Measurements from ENCODE around the gene JMJD8. TPM values are rescaled to one million over a fixed set of nuclear protein-coding genes. Genes with fewer than 3 reads are reported as not detected.

Gene JMJD8
- total RNA-seq, 2 experiments from 2014 or later: 22.0 to 23.6 TPM

- ATAC-seq (ENCODE audit: poor library complexity): peak; percentile 54
- ChIA-PET CTCF (interaction anchor here (1.0 to 1.5 kb wide), 4 partner anchors 11 to 110 kb away, joined by 3 to 6 read pairs (median 4); partner anchors contain the start of genes CAPN15 and WDR90), POLR2A (interaction anchor here (0.8 to 3.0 kb wide), 17 partner anchors 10 to 1145 kb away, joined by 3 to 18 read pairs (median 4); partner anchors contain the start of genes CAPN15, CHTF18, JMJD8 and NUBP2)
- intact Hi-C loops (cut with DNase I, micrococcal nuclease): loop anchor here in 1 of 2 experiments (2.0 kb wide), 1 partner anchor 49 kb away; no protein-coding TSS in a partner anchor
- peak overlapping the region; percentile 82 to 86 for H3K27ac ChIP-seq (ENCODE audit: low read depth in 1 of 2, low read length in 2 of 2)
- H3K36me3 Mint-ChIP-seq (ENCODE audit: low read depth): peaks cover 9% of the 10 kb centered on the region
- H3K9me3 ChIP-seq (ENCODE audit: control insufficient read depth in 1 of 2, insufficient read depth in 1 of 2, low read length in 2 of 2): peaks cover 0 to 10% of the 10 kb centered on the region in 2 experiments
- H3K36me3 ChIP-seq (ENCODE audit: insufficient read depth, low read length): no peaks in the 10 kb centered on the region
- DNase-seq: peak in 13 of 14 experiments; percentile 79 to 94 (median 88)
- H3K27me3 ChIP-seq (ENCODE audit: control insufficient read depth in 1 of 2, insufficient read depth in 2 of 2, low read length in 2 of 2): no peaks in the 10 kb centered on the region
- peak overlapping the region; percentile 100 for H3K27ac Mint-ChIP-seq
- peaks cover 40% of the 10 kb centered on the region for H3K4me1 ChIP-seq (ENCODE audit: insufficient read depth, low read length)
- peaks cover 6% of the 10 kb centered on the region for H3K27me3 Mint-ChIP-seq
- peak overlapping the region; percentile 99 for H3K4me3 Mint-ChIP-seq
- TF ChIP-seq, protein P1, sequence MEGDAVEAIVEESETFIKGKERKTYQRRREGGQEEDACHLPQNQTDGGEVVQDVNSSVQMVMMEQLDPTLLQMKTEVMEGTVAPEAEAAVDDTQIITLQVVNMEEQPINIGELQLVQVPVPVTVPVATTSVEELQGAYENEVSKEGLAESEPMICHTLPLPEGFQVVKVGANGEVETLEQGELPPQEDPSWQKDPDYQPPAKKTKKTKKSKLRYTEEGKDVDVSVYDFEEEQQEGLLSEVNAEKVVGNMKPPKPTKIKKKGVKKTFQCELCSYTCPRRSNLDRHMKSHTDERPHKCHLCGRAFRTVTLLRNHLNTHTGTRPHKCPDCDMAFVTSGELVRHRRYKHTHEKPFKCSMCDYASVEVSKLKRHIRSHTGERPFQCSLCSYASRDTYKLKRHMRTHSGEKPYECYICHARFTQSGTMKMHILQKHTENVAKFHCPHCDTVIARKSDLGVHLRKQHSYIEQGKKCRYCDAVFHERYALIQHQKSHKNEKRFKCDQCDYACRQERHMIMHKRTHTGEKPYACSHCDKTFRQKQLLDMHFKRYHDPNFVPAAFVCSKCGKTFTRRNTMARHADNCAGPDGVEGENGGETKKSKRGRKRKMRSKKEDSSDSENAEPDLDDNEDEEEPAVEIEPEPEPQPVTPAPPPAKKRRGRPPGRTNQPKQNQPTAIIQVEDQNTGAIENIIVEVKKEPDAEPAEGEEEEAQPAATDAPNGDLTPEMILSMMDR (IDR thresholded peaks at IDR 0.05): no peak
- peaks cover 8% of the 10 kb centered on the region for H3K4me1 Mint-ChIP-seq (ENCODE audit: low read depth)
- no peaks in the 10 kb centered on the region for H3K9me3 Mint-ChIP-seq
- H3K4me3 ChIP-seq (ENCODE audit: low read length): peak overlapping the region; percentile 73
These were observed 46.8 kb downstream of the JMJD8 start for GRCh38 chr16:637081-638018.

- peak within 1 kb of the TSS; percentile 73 for H3K4me3 ChIP-seq (ENCODE audit: low read length)
- POLR2A ChIA-PET: interaction anchor here (0.8 to 3.0 kb wide), 25 partner anchors 9 to 1570 kb away, joined by 3 to 18 read pairs (median 3); partner anchors contain the start of genes ANTKMT, CAPN15, CHTF18 and DECR2
- peaks cover 8% of the 10 kb centered on the region for H3K4me1 Mint-ChIP-seq (ENCODE audit: low read depth)
These were observed 47.7 kb downstream of the JMJD8 start, which contains the start of gene METTL26 for GRCh38 chr16:636206-637080. Gene METTL26, minus strand, starts transcription at chr16:636305. Its CDS starts 15 bp downstream, at chr16:636290.

More at GRCh38 chr16:636206-637080, 47.7 kb downstream of the JMJD8 start, which contains the start of gene METTL26:
- Mint-ChIP-seq H3K36me3 (ENCODE audit: low read depth) (peaks cover 9% of the 10 kb centered on the region), H3K27ac (peak within 1 kb of the TSS; percentile 100), H3K4me3 (peak within 1 kb of the TSS; percentile 99), H3K27me3 (peaks cover 6% of the 10 kb centered on the region), H3K9me3 (no peaks in the 10 kb centered on the region)
- Histone ChIP-seq H3K27me3 (ENCODE audit: control insufficient read depth in 1 of 2, insufficient read depth in 2 of 2, low read length in 2 of 2) (no peaks in the 10 kb centered on the region), H3K36me3 (ENCODE audit: insufficient read depth, low read length) (no peaks in the 10 kb centered on the region), H3K9me3 (ENCODE audit: control insufficient read depth in 1 of 2, insufficient read depth in 1 of 2, low read length in 2 of 2) (peaks cover 0 to 10% of the 10 kb centered on the region in 2 experiments), H3K27ac (ENCODE audit: low read depth in 1 of 2, low read length in 2 of 2) (peak within 1 kb of the TSS; percentile 82 to 86), H3K4me1 (ENCODE audit: insufficient read depth, low read length) (peaks cover 38% of the 10 kb centered on the region)
- CTCF ChIA-PET: interaction anchor here (0.7 to 1.5 kb wide), 6 partner anchors 12 to 284 kb away, joined by 3 to 6 read pairs (median 4); partner anchors contain the start of genes AXIN1, CAPN15 and WDR90
- peak; percentile 85 for ATAC-seq (ENCODE audit: poor library complexity)
- intact Hi-C loops (cut with DNase I, micrococcal nuclease): loop anchor here (1.0 to 2.0 kb wide), 5 partner anchors 47 to 109 kb away; partner anchors contain the start of genes CAPN15 (in 1 of the 2), JMJD8 (in 1 of the 2) and PIGQ (in 1 of the 2)
- TF ChIP-seq, protein P1 (IDR thresholded peaks at IDR 0.05): no peak
- peak; percentile 88 to 97 (median 92) for DNase-seq

Data from CD4-positive, alpha-beta T cell (primary cell).